Nephron progenitor cell (in vitro differentiated cells): ENCODE measurements around the gene SLC22A14.
A peak's percentile ranks its signal among the peaks of the same experiment; 100 is the strongest.
"Not testable (repeated sequence)": the region's sequence is repeated elsewhere in the genome, so short reads cannot be mapped to it uniquely, and the experiment has no call there.

Experiments used
- DNase-seq: peaks from one replicate; pipeline ENCODE4 v3.0.0; 2021
- H3K27ac Mint-ChIP-seq: 2 replicates; pipeline ENCODE4 v1.8.0; 2021; ENCODE audit warnings: mild to moderate bottlenecking, moderate library complexity, mixed read lengths
- H3K27me3 Mint-ChIP-seq: 2 replicates; pipeline ENCODE4 v1.8.0; 2021; ENCODE audit warnings: mild to moderate bottlenecking, low read depth, mixed read lengths; ENCODE audit not compliant: poor library complexity
- H3K36me3 Mint-ChIP-seq: 2 replicates; pipeline ENCODE4 v1.8.0; 2021; ENCODE audit warnings: low read depth, mixed read lengths
- H3K4me1 Mint-ChIP-seq: 2 replicates; pipeline ENCODE4 v1.8.0; 2021; ENCODE audit warnings: mixed read lengths
- H3K4me3 Mint-ChIP-seq: 2 replicates; pipeline ENCODE4 v1.8.0; 2021; ENCODE audit warnings: mild to moderate bottlenecking, moderate library complexity, mixed read lengths
- H3K9me3 Mint-ChIP-seq: 2 replicates; pipeline ENCODE4 v1.8.0; 2021; ENCODE audit warnings: mild to moderate bottlenecking, moderate library complexity, mixed read lengths
- CTCF ChIP-seq: fragments of 200-600 bp; sonication (generic); IDR thresholded peaks from 2 replicates; pipeline ENCODE4 v1.5.0; 2021; ENCODE audit warnings: antibody characterized with exemption

The SLC22A14 gene

GRCh38 chr3:38316356-38317191, 34.5 kb downstream of the SLC22A14 start:
- Mint-ChIP-seq H3K4me3 (no peak overlapping the region), H3K4me1 (peaks cover 16% of the 10 kb centered on the region), H3K27ac (peak overlapping the region; percentile 54), H3K36me3 (no peaks in the 10 kb centered on the region), H3K27me3 (peaks cover 14% of the 10 kb centered on the region), H3K9me3 (no peaks in the 10 kb centered on the region)
- TF ChIP-seq CTCF: no peak
- DNase-seq: no peak

GRCh38 chr3:38317192-38317759, 35.2 kb downstream of the SLC22A14 start:
- no peaks in the 10 kb centered on the region for H3K36me3 Mint-ChIP-seq
- H3K27ac Mint-ChIP-seq: no peak overlapping the region
- TF ChIP-seq CTCF: no peak
- no peak for DNase-seq
- H3K4me3 Mint-ChIP-seq: no peak overlapping the region
- peaks cover 13% of the 10 kb centered on the region for H3K4me1 Mint-ChIP-seq
- no peaks in the 10 kb centered on the region for H3K9me3 Mint-ChIP-seq
- peaks cover 17% of the 10 kb centered on the region for H3K27me3 Mint-ChIP-seq

- H3K27me3 Mint-ChIP-seq: peaks cover 24% of the 10 kb centered on the region
- no peaks in the 10 kb centered on the region for H3K36me3 Mint-ChIP-seq
- peaks cover 4% of the 10 kb centered on the region for H3K9me3 Mint-ChIP-seq
- H3K4me1 Mint-ChIP-seq: peaks cover 8% of the 10 kb centered on the region
- no peak overlapping the region for H3K27ac Mint-ChIP-seq
- no peak for DNase-seq
- no peak for TF ChIP-seq CTCF
- no peak overlapping the region for H3K4me3 Mint-ChIP-seq
Measured at GRCh38 chr3:38318766-38319671, 36.9 kb downstream of the SLC22A14 start.

- H3K27me3 Mint-ChIP-seq: peaks cover 22% of the 10 kb centered on the region
- not testable (repeated sequence) for H3K4me3 Mint-ChIP-seq, H3K4me1 Mint-ChIP-seq, H3K9me3 Mint-ChIP-seq, H3K36me3 Mint-ChIP-seq, H3K27ac Mint-ChIP-seq, DNase-seq
Measured at GRCh38 chr3:38320638-38321037, 38.5 kb downstream of the SLC22A14 start.

GRCh38 chr3:38323060-38323459, 41.0 kb downstream of the SLC22A14 start:
- no peaks in the 10 kb centered on the region for H3K36me3 Mint-ChIP-seq
- no peak for DNase-seq
- H3K4me1 Mint-ChIP-seq: no peaks in the 10 kb centered on the region
- H3K27me3 Mint-ChIP-seq: peaks cover 34% of the 10 kb centered on the region
- TF ChIP-seq CTCF: no peak
- no peak overlapping the region for H3K27ac Mint-ChIP-seq
- H3K4me3 Mint-ChIP-seq: no peak overlapping the region
- H3K9me3 Mint-ChIP-seq: peaks cover 7% of the 10 kb centered on the region

GRCh38 chr3:38325256-38325655, 43.2 kb downstream of the SLC22A14 start:
- DNase-seq: no peak

More at GRCh38 chr3:38325256-38325655, 43.2 kb downstream of the SLC22A14 start:
- TF ChIP-seq CTCF: no peak
- peaks cover 34% of the 10 kb centered on the region for H3K27me3 Mint-ChIP-seq
- H3K36me3 Mint-ChIP-seq: no peaks in the 10 kb centered on the region
- H3K27ac Mint-ChIP-seq: no peak overlapping the region
- H3K9me3 Mint-ChIP-seq: peaks cover 7% of the 10 kb centered on the region
- no peaks in the 10 kb centered on the region for H3K4me1 Mint-ChIP-seq
- no peak overlapping the region for H3K4me3 Mint-ChIP-seq
